Stimulated activated CD8-positive, alpha-beta memory T cell treated with anti-CD3 and anti-CD28 coated beads, Interleukin-7, amount 100 ng/mL, for 1 hour (primary cell): ENCODE measurements around the gene KCNQ5.

Experiments
- DNase-seq, 2 donors: peaks; one replicate each; pipeline ENCODE4 v3.0.0-alpha.2; 2020; ENCODE audit warnings: low read depth in 2 of 2

The KCNQ5 gene

GRCh38 chr6:73050706-73051105, 428.8 kb downstream of the KCNQ5 start:
- no peak for DNase-seq

- DNase-seq, result no peak
These were observed 429.3 kb downstream of the KCNQ5 start for GRCh38 chr6:73051147-73051546.

- DNase-seq, result no peak
These were observed 433.1 kb downstream of the KCNQ5 start for GRCh38 chr6:73054958-73055357.

GRCh38 chr6:73058736-73059135, 436.9 kb downstream of the KCNQ5 start:
- DNase-seq, result no peak

GRCh38 chr6:73062130-73062529, 440.3 kb downstream of the KCNQ5 start:
- DNase-seq, result no peak

- no peak for DNase-seq
These were observed 441.0 kb downstream of the KCNQ5 start for GRCh38 chr6:73062837-73063236.

- no peak for DNase-seq
These were observed 442.4 kb downstream of the KCNQ5 start for GRCh38 chr6:73064266-73064665.

GRCh38 chr6:73073238-73073637, 451.4 kb downstream of the KCNQ5 start:
- DNase-seq, result no peak

GRCh38 chr6:73074175-73074574, 452.3 kb downstream of the KCNQ5 start:
- no peak for DNase-seq

- no peak for DNase-seq
These were observed 454.5 kb downstream of the KCNQ5 start for GRCh38 chr6:73076211-73076954.

- DNase-seq, result no peak
These were observed 456.5 kb downstream of the KCNQ5 start for GRCh38 chr6:73078333-73078862.

- no peak for DNase-seq
These were observed 457.2 kb downstream of the KCNQ5 start for GRCh38 chr6:73078908-73079610.

- DNase-seq, result no peak
These were observed 457.7 kb downstream of the KCNQ5 start for GRCh38 chr6:73079611-73079955.

- no peak for DNase-seq
These were observed 458.1 kb downstream of the KCNQ5 start for GRCh38 chr6:73079978-73080377.

GRCh38 chr6:73081955-73082354, 460.1 kb downstream of the KCNQ5 start:
- no peak for DNase-seq

- DNase-seq, result no peak
These were observed 462.0 kb downstream of the KCNQ5 start for GRCh38 chr6:73083886-73084285.

GRCh38 chr6:73085443-73085871, 463.6 kb downstream of the KCNQ5 start:
- DNase-seq, result no peak

GRCh38 chr6:73086726-73087125, 464.9 kb downstream of the KCNQ5 start:
- DNase-seq, result no peak

GRCh38 chr6:73088138-73088813, 466.4 kb downstream of the KCNQ5 start:
- no peak for DNase-seq

GRCh38 chr6:73104921-73105320, 483.1 kb downstream of the KCNQ5 start:
- DNase-seq, result no peak

GRCh38 chr6:73107016-73107415, 485.2 kb downstream of the KCNQ5 start:
- DNase-seq, result no peak

GRCh38 chr6:73108949-73109348, 487.1 kb downstream of the KCNQ5 start:
- no peak for DNase-seq

- no peak for DNase-seq
These were observed 487.8 kb downstream of the KCNQ5 start for GRCh38 chr6:73109659-73110058.
